Hematopoietic multipotent progenitor cell treated with erythropoietin and hydrocortisone succinate and interleukin-3 and kit ligand, for 6 days (in vitro differentiated cells): ENCODE measurements around the gene TRPM3.

Source experiments
- DNase-seq: peaks from one replicate; pipeline ENCODE4 v3.0.0-alpha.2; 2015

Gene TRPM3

DNA sequence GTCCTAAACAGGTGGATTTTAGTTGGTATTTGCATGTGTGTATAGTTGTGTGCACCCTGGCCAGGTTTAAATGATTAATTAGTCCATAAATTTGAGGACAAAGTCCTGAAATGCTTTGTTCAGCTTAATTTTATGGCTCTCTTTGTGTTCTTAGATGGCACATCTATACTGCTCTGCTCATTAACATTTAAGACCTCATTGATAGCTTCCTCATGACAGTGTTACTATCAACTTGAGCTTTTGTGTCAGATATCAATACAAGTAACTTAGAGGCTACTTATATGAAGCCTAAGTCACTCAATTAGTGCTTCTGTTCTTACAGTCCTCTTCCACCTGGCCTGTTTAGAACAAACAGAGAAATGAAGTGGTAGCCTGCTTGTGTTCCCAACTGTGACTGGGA, 240.9 kb downstream of the TRPM3 start:
- no peak for DNase-seq

GRCh38 chr9:70878576-70878975, 242.8 kb downstream of the TRPM3 start:
- DNase-seq, result peak; percentile 68

DNA sequence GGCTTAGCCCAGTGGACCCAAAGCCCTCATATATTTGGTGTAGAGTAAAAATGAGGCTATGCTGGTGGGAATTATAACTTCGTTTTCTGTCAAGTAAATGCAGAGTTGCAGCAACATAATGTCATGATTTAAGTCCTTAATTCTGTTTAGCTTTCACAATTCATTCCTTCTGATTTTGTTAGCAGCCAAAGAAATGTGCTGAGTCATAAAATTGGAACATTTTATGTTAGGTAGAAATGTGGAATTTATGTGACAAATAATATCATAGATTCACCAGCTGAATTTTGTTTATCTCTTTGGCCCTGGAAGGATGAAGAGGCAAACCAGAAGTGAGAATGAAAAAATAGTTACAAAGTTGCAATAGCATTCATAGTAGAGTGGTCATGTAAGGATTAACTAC, 247.0 kb downstream of the TRPM3 start:
- no peak for DNase-seq

GRCh38 chr9:70873506-70873905, 247.9 kb downstream of the TRPM3 start:
- no peak for DNase-seq

DNA sequence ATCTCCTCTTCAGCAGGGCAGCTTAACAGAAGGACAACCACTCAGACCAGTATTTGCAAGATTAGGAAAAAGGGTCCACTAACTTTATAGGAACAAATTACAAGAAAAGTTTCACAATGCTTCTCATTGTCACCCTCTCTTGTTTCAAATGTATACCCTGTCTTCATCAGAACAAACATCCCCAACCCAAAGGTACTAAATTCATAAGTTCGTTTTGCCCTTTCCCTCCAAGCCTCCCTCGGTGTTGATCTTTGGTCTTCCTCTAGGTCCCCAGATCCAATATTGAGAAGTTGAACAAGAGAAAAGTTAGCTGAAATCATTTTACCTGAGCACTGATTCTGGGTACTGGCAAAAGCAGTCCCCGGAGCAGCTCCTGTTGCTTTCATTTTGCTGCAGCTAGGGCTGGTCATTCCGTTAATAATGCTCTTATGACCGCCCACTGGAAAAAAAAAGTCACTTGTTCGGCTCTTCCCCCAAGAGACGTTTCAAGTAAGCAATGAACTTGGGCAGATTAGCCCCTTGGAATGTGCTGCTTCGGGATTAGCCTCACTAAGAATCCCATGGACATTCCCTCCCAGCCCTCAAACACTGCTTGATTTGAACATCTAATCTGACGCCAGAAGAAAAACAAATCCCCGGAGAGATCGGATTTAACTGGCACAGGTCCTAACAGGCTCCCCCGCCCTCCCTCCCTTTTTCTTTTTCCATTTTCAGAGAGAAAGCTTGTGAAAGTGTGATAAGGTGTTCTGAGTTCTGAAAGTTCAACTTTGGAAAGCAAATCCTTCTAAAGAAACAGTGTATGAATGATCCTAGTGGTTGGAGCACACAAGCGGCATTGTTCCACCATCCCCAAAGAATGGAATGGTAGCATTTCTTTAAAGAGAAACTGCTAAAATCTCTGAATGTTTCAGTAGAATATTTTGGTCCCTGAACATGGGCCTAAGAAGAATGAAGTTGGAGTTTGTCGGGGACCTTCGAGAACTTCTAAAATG, 252.5 kb downstream of the TRPM3 start:
- no peak for DNase-seq

DNA sequence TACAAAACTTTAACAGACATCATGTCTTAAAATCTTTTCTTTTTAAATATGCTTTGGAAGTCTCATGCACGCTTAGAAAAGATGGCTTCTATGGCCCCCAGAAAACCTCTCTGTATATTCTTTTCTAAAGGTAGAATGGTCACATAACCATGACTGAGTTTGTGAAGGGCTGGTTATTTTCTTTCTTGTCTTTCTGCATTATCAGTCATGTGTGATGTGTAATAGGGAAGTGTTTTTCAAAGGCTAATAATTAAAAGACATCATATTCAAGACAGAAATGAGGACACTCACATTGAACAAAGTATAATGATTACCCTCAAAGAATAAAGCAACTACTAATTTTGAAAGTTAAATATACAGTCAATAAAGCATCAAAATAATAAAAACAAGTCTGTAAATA, 253.4 kb downstream of the TRPM3 start:
- no peak for DNase-seq

DNA sequence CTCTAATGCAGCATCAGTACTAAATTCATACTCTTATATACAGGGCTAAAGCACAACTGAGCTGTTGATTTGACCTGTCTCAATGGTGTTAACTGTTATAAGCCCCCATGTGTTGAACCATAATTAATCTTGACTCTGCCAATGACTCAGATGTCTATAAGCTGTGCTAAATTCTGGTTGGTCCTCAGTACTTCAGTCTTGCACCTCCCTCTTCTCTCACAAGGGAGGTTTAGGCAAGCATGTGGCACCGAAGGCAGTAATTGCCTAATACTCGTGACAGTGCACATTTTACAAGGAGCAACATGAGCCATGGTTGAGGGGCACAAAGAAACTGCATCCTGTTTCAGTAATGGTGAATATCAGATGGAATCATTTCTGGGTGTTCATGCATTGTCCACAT, 255.9 kb downstream of the TRPM3 start:
- no peak for DNase-seq

DNA sequence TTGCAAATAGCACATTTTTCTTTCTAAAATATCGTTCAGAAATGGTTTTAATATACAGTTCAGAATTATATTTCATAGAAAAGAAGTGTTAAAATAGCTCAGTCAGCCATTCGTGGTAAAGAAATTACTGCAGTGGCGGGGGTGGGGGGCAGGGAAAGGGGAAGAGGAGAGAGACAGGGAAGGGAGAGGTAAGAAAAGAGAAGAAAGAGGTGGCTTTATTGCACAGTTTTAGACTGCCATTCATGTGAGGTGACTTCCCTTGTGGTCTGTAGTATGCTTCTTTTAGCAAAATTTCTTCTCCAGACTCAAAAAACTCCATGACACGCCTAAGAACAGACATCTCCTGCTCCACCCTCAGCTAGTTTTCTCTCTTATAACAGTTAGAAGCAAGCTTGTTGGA, 259.6 kb downstream of the TRPM3 start:
- DNase-seq, result no peak

- DNase-seq, result no peak
These were observed 260.0 kb downstream of the TRPM3 start for GRCh38 chr9:70861376-70861775.

DNA sequence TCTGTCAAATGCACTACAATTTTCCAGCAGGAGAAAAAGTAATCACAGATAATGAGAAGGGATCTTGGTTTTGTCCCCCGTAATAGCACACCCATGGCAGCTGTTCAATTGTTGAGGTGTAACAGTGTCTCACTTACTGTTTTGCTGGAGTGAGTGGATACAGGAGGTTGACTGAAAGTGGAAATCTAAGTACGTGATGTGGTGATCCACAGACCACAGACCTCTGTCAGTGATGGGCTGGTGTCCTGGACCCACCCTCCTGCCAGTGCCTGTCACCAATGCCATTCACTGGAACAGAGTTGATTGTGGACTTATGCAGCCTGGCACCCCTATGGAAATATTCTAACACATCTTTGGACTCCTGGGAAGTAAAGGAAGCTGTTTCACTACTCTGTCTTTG, 261.7 kb downstream of the TRPM3 start:
- no peak for DNase-seq

- no peak for DNase-seq
These were observed 265.0 kb downstream of the TRPM3 start for GRCh38 chr9:70856411-70856810.

GRCh38 chr9:70852711-70853240, 268.6 kb downstream of the TRPM3 start:
- no peak for DNase-seq

GRCh38 chr9:70840266-70840665, 281.2 kb downstream of the TRPM3 start:
- DNase-seq, result no peak

- DNase-seq, result no peak
These were observed 286.1 kb downstream of the TRPM3 start for GRCh38 chr9:70835323-70835722.

DNA sequence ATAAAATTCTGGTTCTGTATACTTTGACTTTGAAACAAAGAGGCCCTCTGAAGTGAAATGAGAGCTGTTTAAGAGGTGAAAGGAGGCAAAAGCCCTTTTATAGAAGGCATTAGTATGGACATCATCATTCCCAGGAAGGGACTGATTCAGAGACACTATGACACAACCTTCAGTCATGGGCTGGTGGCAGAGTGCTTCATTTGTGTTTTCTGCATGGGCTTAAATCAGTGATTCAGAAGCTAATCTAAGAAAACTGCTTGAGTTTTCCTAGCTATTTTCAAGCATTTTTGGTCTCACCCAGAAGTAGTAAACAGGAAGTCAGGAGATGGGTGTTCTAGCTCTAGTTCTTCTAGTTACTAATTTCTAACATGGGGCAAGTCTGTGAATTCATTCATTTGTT, 288.9 kb downstream of the TRPM3 start:
- DNase-seq, result no peak

GRCh38 chr9:70830618-70831017, 290.8 kb downstream of the TRPM3 start:
- peak; percentile 3 for DNase-seq

DNA sequence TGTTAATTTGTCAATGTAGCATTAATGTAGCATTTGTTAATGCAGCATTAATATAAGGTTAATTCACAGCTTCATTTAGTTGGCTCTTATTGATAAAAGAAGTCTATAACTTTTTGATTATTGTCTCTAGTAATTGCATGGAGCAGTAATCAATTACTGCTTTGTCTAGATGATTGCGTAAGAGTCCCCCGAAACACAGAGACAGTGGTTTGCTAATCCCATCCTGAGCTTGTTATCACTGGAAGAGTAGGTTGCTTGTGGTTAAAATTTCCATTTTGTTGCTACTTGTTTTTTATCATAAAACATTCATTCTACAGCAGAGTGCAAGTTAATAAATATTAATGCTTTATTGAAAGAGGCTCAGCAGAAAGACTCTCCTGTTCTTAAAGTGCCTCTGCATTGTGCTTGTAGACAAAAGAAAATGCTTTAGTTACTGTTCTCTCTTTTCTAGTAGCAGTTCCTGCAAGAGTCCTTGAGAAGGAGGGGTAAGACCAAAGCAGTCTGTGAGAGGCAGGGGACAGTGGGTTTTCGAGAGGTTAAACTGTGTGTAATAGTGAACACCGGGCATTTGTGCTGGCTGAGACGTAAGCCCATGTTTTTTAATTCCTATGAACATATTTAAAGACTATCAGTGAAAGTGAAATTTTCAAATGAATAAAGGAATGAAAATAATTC, 291.7 kb downstream of the TRPM3 start:
- DNase-seq, result peak; percentile 8

- DNase-seq, result no peak
These were observed 294.9 kb downstream of the TRPM3 start for GRCh38 chr9:70826562-70826961.

DNA sequence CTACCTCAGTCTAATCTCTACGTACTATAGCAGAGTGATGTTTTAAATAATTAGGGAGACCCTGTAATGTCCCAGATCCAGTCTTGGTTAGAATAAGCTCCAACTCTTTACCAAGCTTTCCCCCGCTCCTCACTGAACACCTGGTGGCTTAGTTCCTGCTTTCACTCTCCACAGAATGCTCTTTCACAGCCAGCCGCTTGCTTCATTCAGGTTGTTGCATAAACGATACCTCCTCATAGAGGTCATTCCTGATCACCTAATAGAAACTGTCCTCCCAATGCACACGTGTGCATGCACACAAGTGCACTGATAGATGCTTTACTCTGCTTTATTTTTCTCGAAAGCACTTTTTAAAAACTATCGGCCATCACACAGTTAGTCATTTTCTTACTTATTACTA, 298.1 kb downstream of the TRPM3 start:
- DNase-seq, result no peak

DNA sequence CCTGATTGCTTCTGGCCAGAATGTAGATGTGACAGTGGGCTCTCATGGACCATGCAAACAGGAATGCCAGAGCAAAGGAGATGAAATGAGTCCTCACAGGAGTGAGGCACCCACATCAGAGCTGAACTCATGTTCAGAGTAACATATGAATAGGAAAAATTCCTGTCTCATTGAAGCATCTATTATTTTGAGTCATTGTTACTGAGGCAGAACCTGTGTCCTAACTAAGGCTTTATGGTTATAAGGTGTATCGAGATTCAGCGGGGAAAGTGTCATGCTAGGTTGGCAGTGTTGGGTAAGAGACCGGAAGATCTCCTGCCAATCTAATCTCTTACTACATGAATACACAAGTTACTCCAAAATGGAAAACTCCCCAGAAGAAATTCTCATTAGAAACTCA, 304.1 kb downstream of the TRPM3 start:
- DNase-seq, result no peak

- no peak for DNase-seq
These were observed 304.5 kb downstream of the TRPM3 start for GRCh38 chr9:70816891-70817290.

DNA sequence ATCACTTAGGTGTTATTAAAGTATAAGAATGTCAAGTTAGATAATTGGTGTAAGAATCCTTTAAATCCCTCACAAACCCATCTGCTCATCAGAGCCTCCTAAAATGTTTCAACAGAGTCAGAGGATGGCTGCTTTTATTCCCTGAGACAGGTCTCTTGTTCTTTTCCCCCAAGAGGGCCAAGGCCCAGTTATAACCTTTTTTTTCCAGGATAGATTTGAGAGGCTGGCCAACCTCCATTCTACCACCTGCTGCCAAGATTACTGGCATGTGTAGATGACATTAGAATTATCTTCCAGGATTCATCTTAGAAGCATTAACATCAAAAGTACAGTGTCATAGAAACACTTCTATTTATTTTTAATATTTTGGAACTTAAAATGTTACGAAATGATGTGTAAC, 305.1 kb downstream of the TRPM3 start:
- DNase-seq, result no peak

- DNase-seq, result no peak
These were observed 306.8 kb downstream of the TRPM3 start for GRCh38 chr9:70814597-70814996.

DNA sequence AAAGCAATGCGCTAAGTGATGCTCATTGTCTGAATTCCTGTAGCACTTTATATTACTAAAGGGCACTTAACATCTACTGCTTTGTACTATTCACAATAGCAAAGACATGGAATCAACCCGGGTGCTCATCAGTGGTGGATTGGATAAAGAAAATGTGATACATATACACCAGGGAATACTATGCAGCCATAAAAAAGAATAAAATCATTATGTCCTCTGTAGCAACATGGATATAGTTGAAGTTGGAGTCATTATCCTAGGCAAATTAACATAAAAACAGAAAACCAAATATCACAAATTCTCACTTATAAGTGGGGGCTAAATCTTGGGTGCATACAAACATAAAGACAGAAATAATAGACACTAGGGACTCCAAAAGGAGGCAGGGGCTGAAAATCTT, 308.3 kb downstream of the TRPM3 start:
- no peak for DNase-seq
